ENCODE measurements around the gene AKAP3.

DNA sequence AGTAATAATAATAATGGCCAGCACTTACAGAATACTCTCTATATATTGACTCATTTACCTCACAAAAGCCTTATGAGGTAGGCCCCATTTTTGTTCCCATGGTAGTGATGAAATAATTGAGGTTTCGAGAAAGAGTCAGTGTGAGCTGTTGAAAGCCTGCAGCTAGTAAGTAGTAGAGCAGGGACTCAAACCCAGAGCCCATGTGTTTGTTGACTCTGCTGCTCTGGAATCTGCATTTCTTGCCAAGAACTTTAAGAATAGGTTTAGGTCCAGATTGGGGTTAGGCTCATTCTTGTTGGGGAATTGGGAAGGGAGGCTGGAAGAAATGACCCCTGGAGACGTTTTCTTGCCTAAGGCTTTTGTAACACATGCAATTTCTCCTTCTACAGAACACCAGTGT, 58.9 kb downstream of the AKAP3 start:
- TF ChIP-seq POLR2A (IDR thresholded peaks at IDR 0.05) = no peak
- TF ChIP-seq, protein P1, sequence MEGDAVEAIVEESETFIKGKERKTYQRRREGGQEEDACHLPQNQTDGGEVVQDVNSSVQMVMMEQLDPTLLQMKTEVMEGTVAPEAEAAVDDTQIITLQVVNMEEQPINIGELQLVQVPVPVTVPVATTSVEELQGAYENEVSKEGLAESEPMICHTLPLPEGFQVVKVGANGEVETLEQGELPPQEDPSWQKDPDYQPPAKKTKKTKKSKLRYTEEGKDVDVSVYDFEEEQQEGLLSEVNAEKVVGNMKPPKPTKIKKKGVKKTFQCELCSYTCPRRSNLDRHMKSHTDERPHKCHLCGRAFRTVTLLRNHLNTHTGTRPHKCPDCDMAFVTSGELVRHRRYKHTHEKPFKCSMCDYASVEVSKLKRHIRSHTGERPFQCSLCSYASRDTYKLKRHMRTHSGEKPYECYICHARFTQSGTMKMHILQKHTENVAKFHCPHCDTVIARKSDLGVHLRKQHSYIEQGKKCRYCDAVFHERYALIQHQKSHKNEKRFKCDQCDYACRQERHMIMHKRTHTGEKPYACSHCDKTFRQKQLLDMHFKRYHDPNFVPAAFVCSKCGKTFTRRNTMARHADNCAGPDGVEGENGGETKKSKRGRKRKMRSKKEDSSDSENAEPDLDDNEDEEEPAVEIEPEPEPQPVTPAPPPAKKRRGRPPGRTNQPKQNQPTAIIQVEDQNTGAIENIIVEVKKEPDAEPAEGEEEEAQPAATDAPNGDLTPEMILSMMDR (IDR thresholded peaks at IDR 0.05) = no peak
- TF ChIP-seq EP300 (IDR thresholded peaks at IDR 0.05; ENCODE audit: low read depth) = no peak
